Lung (tissue), 12 donors: Measurements from ENCODE around the gene ALK. TPM values are rescaled to one million over a fixed set of nuclear protein-coding genes. Genes with fewer than 3 reads are reported as not detected.

Source experiments
- ATAC-seq: fragments of 200-7000 bp; cut with Tn5 transposase; one replicate; pipeline ENCODE4 v1.9.1; 2020; ENCODE audit warnings: moderate number of reproducible peaks; ENCODE audit not compliant: insufficient read depth, low FRiP score
- DNase-seq, 3 donors: peaks; one replicate each; pipeline ENCODE4 v3.0.0-alpha.2; 2013 to 2017
- H3K27ac ChIP-seq, 2 donors: one replicate each; pipeline ENCODE4 v1.5.1; 2013; ENCODE audit warnings: mild to moderate bottlenecking in 2 of 2, moderate library complexity in 2 of 2, control low read depth in 1 of 2, inconsistent platforms in 1 of 2, low read depth in 1 of 2, low read length in 1 of 2
- H3K27me3 ChIP-seq, 3 donors: one replicate each; pipeline ENCODE4 v1.5.1; 2013; ENCODE audit warnings: low read length in 2 of 3; ENCODE audit not compliant: control insufficient read depth in 3 of 3, insufficient read depth in 3 of 3
- H3K36me3 ChIP-seq, 4 donors: one replicate each; pipeline ENCODE4 v1.5.1; 2013; ENCODE audit warnings: low read length in 4 of 4, mild to moderate bottlenecking in 1 of 4, moderate library complexity in 1 of 4; ENCODE audit not compliant: control insufficient read depth in 4 of 4, insufficient read depth in 4 of 4
- H3K4me1 ChIP-seq, 5 donors: one replicate each; pipeline ENCODE4 v1.5.1; 2013; ENCODE audit warnings: low read length in 5 of 5, mild to moderate bottlenecking in 2 of 5, moderate library complexity in 1 of 5; ENCODE audit not compliant: control insufficient read depth in 5 of 5, insufficient read depth in 5 of 5
- H3K4me3 ChIP-seq: one replicate; pipeline ENCODE4 v1.5.1; 2013; ENCODE audit warnings: mild to moderate bottlenecking, control low read depth, moderate library complexity
- H3K9ac ChIP-seq, 2 donors: one replicate each; pipeline ENCODE4 v1.5.1; 2013; ENCODE audit warnings: low read length in 2 of 2, control low read depth in 1 of 2; ENCODE audit not compliant: insufficient read depth in 1 of 2
- H3K9me3 ChIP-seq, 4 donors: one replicate each; pipeline ENCODE4 v1.5.1; 2013; ENCODE audit warnings: low read length in 3 of 4, mild to moderate bottlenecking in 1 of 4, moderate library complexity in 1 of 4; ENCODE audit not compliant: control insufficient read depth in 4 of 4, insufficient read depth in 3 of 4
- WGBS, 2 donors: extraction: QIAGEN DNeasy Blood & Tissue Kit; methylation state at CpG; one replicate each; pipeline ENCODE4 v1.1.7; 2013; 5-methylcytosine and 5-hydroxymethylcytosine counted together
- polyA plus RNA-seq, 2 donors: library from polyadenylated mRNA; stranded (reverse); fragments of 200-250 nt; gene quantifications; one replicate each; pipeline ENCODE4 v1.2.1, GENCODE V29; 2013
- total RNA-seq, 2 donors: library from RNA; depleted of rRNA in 1 of 2; stranded (reverse); fragments of >200 nt in 1 of 2; gene quantifications; one replicate each; pipeline ENCODE4 v1.2.1, GENCODE V29; 2014 to 2021
- TF ChIP-seq, protein P1 (sequence below): IDR thresholded peaks from 2 replicates; pipeline ENCODE4 v1.5.1; 2012; ENCODE audit warnings: mild to moderate bottlenecking; ENCODE audit errors: control extremely low read depth, extremely low read depth
- donor health status: control.
- donor health status: control.
- donor health status: Bipolar disorder and iron deficiency.
- donor health status: healthy.
- donor health status: DM: yes; HTN: yes; CAD: no.

The ALK gene
- total and polyA plus RNA-seq, 4 donors, result 0.09 to 0.25 (median 0.10) TPM; not detected in 1

DNA sequence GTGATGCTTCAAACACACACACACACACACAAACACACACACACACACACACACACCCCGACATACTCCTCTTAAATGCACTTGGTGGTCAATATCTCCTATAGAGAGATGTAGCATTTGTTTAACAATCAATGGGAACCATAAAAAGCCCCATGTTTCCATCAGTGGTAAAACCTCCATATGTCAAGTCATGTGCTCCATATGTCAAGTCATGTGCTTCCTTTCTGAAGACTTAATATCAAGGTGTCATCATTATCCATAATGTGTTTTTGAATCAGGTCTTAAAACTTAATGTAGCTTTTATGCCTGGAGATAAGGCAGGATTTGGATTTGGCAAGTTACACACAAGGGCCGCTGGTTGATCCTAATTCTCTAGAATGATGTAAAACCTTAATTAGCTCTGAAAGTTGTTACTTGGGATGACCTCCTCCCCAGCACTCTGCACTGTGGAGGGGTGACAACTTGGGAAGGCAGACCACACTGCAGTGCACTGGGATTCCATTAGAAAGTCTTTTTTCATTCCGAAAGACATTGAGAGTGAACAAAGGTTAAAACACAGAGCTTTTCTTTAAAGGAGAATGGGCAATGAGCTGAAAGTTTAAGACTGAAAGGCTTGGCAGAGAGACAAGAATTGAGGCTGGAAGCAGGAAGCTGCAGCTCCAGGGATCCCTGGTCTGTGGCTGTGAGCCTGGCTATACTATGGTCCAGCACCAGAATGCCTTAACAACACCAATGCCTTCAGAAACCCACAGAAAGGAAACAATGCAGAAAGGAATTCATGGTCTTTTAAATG is 26.4 kb downstream of the ALK start:
- Histone ChIP-seq H3K27ac (no peak overlapping the region), H3K9ac (no peak overlapping the region), H3K36me3 (no peaks in the 10 kb centered on the region), H3K9me3 (peaks cover 0 to 5% (median 0%) of the 10 kb centered on the region in 4 donors), H3K27me3 (peaks cover 0 to 4% (median 0%) of the 10 kb centered on the region in 3 donors), H3K4me3 (no peak overlapping the region), H3K4me1 (no peaks in the 10 kb centered on the region)
- no peak for DNase-seq
- TF ChIP-seq, protein P1, sequence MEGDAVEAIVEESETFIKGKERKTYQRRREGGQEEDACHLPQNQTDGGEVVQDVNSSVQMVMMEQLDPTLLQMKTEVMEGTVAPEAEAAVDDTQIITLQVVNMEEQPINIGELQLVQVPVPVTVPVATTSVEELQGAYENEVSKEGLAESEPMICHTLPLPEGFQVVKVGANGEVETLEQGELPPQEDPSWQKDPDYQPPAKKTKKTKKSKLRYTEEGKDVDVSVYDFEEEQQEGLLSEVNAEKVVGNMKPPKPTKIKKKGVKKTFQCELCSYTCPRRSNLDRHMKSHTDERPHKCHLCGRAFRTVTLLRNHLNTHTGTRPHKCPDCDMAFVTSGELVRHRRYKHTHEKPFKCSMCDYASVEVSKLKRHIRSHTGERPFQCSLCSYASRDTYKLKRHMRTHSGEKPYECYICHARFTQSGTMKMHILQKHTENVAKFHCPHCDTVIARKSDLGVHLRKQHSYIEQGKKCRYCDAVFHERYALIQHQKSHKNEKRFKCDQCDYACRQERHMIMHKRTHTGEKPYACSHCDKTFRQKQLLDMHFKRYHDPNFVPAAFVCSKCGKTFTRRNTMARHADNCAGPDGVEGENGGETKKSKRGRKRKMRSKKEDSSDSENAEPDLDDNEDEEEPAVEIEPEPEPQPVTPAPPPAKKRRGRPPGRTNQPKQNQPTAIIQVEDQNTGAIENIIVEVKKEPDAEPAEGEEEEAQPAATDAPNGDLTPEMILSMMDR, result no peak
- WGBS, 2 donors, result 45 to 47% methylated on average over 3 of the region's 3 CpGs
- no peak for ATAC-seq

DNA sequence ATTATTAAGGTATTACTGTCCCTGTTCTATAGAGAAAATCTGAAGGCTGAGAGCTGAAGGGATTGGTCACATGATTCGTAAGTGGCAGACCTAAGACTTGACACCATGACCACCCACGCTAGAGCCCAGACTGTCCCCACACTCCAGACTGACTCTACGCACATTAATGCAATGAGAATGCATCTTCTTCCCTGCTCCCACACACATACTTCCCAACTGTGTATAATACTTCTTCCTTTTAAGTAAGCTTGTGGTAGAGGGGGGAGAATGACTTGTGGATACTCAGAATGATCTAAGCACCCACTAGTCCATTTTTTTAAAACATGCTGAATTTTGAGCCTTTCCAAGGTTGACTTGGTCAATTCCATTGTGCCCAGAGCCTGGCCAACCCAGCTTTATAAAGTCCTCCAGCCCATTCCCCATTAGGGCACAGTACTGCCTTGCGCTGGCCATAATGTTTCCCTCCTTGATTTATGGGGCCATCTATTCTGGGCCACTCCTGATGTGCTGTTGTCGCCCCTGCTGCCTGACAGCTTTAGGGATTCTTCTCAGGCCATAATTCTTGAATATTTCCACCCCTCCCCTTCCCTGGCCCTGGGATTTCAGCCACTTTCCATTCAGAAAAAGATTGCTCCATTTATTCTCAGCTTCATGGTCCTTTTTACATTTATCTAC is 28.7 kb downstream of the ALK start:
- ATAC-seq (no peak), DNase-seq (no peak)
- no peaks in the 10 kb centered on the region for H3K36me3 ChIP-seq
- H3K4me3 ChIP-seq, result no peak overlapping the region
- no peaks in the 10 kb centered on the region for H3K4me1 ChIP-seq
- no peak overlapping the region for H3K27ac ChIP-seq
- TF ChIP-seq, protein P1, result no peak
- 68 to 69% methylated on average over 5 of the region's 5 CpGs for WGBS, 2 donors
- H3K9me3 ChIP-seq, result no peaks in the 10 kb centered on the region
- H3K27me3 ChIP-seq, result peaks cover 0 to 4% (median 0%) of the 10 kb centered on the region in 3 donors
- H3K9ac ChIP-seq, result no peak overlapping the region

DNA sequence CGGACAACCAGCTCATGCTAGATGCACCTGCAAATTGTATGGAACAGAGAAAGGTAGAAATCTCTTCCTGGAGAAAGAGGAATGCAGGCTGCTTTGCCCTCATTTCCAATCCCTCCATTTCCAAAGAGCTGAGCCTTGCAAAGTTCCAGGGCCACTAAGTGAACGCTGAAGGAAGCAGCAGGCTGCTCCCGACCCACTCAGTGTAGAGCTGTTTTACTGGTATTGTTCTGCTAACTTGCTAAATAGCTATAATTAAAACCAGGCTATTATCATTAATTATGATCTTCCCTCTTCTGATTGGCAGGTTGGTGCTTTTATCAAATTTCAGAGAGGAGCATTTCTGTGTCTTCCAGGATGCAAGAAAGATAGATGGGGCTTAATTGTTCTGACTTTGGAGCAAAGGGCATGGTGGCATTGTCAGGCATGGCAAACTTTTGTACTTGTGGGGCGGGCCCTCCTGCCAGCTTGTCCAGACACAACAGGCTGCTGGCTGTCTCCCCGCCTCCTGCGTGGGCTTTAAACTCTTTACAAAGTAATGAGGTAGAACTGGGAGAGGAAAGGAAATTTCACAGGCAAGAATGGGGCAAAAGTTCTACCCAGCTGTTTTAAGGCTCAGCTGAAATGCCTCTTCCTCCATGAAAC is 40.2 kb downstream of the ALK start:
- no peak overlapping the region for H3K9ac ChIP-seq
- peaks cover 0 to 3% (median 3%) of the 10 kb centered on the region in 4 donors for H3K9me3 ChIP-seq
- H3K36me3 ChIP-seq, result no peaks in the 10 kb centered on the region
- TF ChIP-seq, protein P1, result no peak
- no peak for ATAC-seq
- DNase-seq, result no peak
- H3K4me1 ChIP-seq, result no peaks in the 10 kb centered on the region
- no peak overlapping the region for H3K27ac ChIP-seq
- no peaks in the 10 kb centered on the region for H3K27me3 ChIP-seq
- 86 to 89% methylated on average over 6 of the region's 6 CpGs for WGBS, 2 donors
- H3K4me3 ChIP-seq, result no peak overlapping the region
